ENCODE measurements around the gene MYCBP2. TPM values are rescaled to one million over a fixed set of nuclear protein-coding genes. Genes with fewer than 3 reads are reported as not detected.

The MYCBP2 gene
- total and polyA plus RNA-seq, 10 donors, result 55.2 to 251 (median 200) TPM

DNA sequence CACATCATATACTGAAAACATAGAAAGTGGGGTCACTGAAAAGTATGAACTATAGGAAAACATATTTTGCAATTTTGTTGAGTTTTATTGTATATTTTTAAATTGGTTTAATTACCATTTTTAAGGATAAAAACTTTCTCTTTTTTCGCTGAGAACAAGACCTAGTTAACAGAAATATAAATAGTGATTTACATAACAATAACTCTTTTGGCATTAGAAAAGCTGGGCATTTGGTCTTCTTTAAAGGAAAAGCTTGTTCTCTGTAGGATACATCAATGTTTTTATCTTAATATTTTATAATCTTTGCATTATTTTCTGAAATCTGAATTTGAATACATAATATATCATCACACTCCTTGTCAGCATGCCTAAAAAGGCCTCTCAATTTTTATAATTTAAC is 47.4 kb upstream of the MYCBP2 start:
- no peak for TF ChIP-seq POLR2AphosphoS5 (IDR thresholded peaks at IDR 0.05)
- no peak for TF ChIP-seq CTCF (IDR thresholded peaks at IDR 0.05 in 8 of 11, conservative IDR thresholded peaks at IDR 0.05 in 3 of 11)
- TF ChIP-seq POLR2A (IDR thresholded peaks at IDR 0.05), result no peak
- Histone ChIP-seq H3K9me3 (no peaks in the 10 kb centered on the region), H3K4me3 (no peak overlapping the region), H3K27me3 (replicated peaks in 1 of 7) (no peaks in the 10 kb centered on the region), H3K36me3 (no peaks in the 10 kb centered on the region), H3K27ac (no peak overlapping the region), H3K4me1 (peaks cover 0 to 16% (median 0%) of the 10 kb centered on the region in 6 donors)
- intact Hi-C loops (cut with DNase I; ENCODE audit: low total_unique reads), result no loop called here
- DNase-seq, result no peak
- 86 to 92% (median 89%) methylated on average over 1 of the region's 1 CpG for WGBS, 5 donors

DNA sequence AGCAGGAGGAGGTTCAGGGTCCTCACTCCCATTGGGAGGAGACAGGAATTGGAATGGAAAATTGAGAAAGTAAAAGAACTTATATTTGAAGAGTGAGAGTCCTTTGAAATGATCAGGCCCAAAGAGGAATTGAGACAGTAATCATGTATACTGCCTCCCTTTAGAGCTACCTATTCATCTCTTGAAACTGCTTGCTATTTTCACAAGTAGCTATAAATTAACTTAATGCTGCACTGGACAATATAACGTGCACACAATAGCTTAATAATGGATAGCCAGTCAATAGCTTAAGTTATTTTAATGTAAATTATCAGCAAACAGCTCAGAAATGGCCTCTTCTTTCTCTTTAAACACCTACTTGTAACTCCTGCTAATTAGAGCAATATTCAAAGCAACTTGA is 46.6 kb upstream of the MYCBP2 start:
- Histone ChIP-seq H3K4me3 (no peak overlapping the region), H3K4me1 (peaks cover 0 to 16% (median 0%) of the 10 kb centered on the region in 6 donors), H3K36me3 (no peaks in the 10 kb centered on the region), H3K27me3 (replicated peaks in 1 of 7) (no peaks in the 10 kb centered on the region), H3K27ac (no peak overlapping the region), H3K9me3 (no peaks in the 10 kb centered on the region)
- WGBS, 5 donors, result 81 to 92% (median 87%) methylated on average over 1 of the region's 1 CpG
- TF ChIP-seq CTCF (IDR thresholded peaks at IDR 0.05 in 8 of 11, conservative IDR thresholded peaks at IDR 0.05 in 3 of 11) (no peak), POLR2AphosphoS5 (IDR thresholded peaks at IDR 0.05) (no peak), POLR2A (IDR thresholded peaks at IDR 0.05) (no peak)
- intact Hi-C loops (cut with DNase I; ENCODE audit: low total_unique reads), result no loop called here
- DNase-seq, result no peak

GRCh38 chr13:77372275-77372674 is 45.4 kb upstream of the MYCBP2 start:
- no peaks in the 10 kb centered on the region for H3K36me3 ChIP-seq
- H3K4me1 ChIP-seq, result peaks cover 0 to 15% (median 0%) of the 10 kb centered on the region in 6 donors
- 90 to 100% (median 98%) methylated on average over 1 of the region's 1 CpG for WGBS, 5 donors
- H3K27ac ChIP-seq, result no peak overlapping the region
- H3K27me3 ChIP-seq (replicated peaks in 1 of 7), result no peaks in the 10 kb centered on the region
- no peak for DNase-seq
- intact Hi-C loops (cut with DNase I; ENCODE audit: low total_unique reads), result no loop called here
- no peak overlapping the region for H3K4me3 ChIP-seq
- no peaks in the 10 kb centered on the region for H3K9me3 ChIP-seq
- TF ChIP-seq POLR2AphosphoS5 (IDR thresholded peaks at IDR 0.05), result no peak
- no peak for TF ChIP-seq POLR2A (IDR thresholded peaks at IDR 0.05)
- TF ChIP-seq CTCF (IDR thresholded peaks at IDR 0.05 in 8 of 11, conservative IDR thresholded peaks at IDR 0.05 in 3 of 11), result no peak

DNA sequence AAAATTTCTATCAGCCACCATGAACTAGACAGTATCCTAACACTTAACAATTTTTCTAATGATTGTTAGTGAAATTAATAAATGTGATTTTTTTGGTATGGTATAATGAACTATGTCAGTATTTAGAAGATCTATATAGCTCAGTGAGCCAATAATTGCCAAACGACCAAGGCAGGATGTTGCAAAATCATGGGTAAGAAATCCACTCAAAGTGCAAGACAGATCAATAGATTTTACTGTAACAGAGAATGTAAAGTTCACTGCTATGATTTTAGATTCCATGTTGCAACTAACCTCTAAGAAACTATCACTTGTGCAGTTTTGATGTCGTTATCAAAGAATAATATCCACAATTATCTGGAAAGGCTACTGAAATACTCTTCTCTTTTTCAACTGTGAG is 44.0 kb upstream of the MYCBP2 start:
- Histone ChIP-seq H3K27me3 (replicated peaks in 1 of 7) (no peaks in the 10 kb centered on the region), H3K4me1 (peaks cover 0 to 5% (median 0%) of the 10 kb centered on the region in 6 donors), H3K4me3 (no peak overlapping the region), H3K36me3 (no peaks in the 10 kb centered on the region), H3K9me3 (no peaks in the 10 kb centered on the region), H3K27ac (no peak overlapping the region)
- no peak for TF ChIP-seq CTCF (IDR thresholded peaks at IDR 0.05 in 8 of 11, conservative IDR thresholded peaks at IDR 0.05 in 3 of 11)
- no peak for TF ChIP-seq POLR2AphosphoS5 (IDR thresholded peaks at IDR 0.05)
- TF ChIP-seq POLR2A (IDR thresholded peaks at IDR 0.05), result no peak
- 62 to 84% (median 68%) methylated on average over 2 of the region's 2 CpGs for WGBS, 5 donors
- no peak for DNase-seq
- intact Hi-C loops (cut with DNase I; ENCODE audit: low total_unique reads), result no loop called here
